GM12878 (cell line): ENCODE measurements around the gene ELOVL5. TPM values are rescaled to one million over a fixed set of nuclear protein-coding genes. Genes with fewer than 3 reads are reported as not detected.

Source experiments
- ATAC-seq: fragments of 200-7000 bp; cut with Tn5 transposase; 3 replicates; pipeline ENCODE4 v1.9.1; 2020; ENCODE audit warnings: mild to moderate bottlenecking, moderate library complexity
- BruUV-seq: library from RNA; stranded (reverse); fragments of 400-500 nt; replicated peaks from 2 replicates; lab custom pipeline; 2021; lab: Mats Ljungman, UMichigan
- CTCF ChIA-PET: fragments of 300-600 bp; sonication (Branson Sonifier 250); formaldehyde crosslinking; extraction: SDS; loops from one replicate; lab custom pipeline; 2021; ENCODE audit warnings: inconsistent platforms; lab: Yijun Ruan, JAX
- POLR2A ChIA-PET: fragments of 350-600 bp; formaldehyde crosslinking; extraction: SDS; loops from one replicate; lab custom pipeline; 2021; ENCODE audit warnings: inconsistent platforms; lab: Charles Lee
- RAD21 ChIA-PET: fragments of 300-600 bp; sonication (Branson Sonifier 250); formaldehyde crosslinking; loops from one replicate; lab custom pipeline; 2023; ENCODE audit warnings: antibody characterized with exemption; ENCODE audit not compliant: unreplicated experiment; lab: Charles Lee
- SMC1A ChIA-PET: fragments of 300-600 bp; sonication (Branson Sonifier 250); formaldehyde crosslinking; loops from one replicate; lab custom pipeline; 2023; ENCODE audit not compliant: unreplicated experiment, uncharacterized antibody; lab: Charles Lee
- DNase-seq: peaks from one replicate; pipeline ENCODE4 v3.0.0-alpha.2; 2011; ENCODE audit warnings: low read depth, low spot score
- FAIRE-seq: peaks from 3 replicates; lab custom pipeline; 2011; peaks lifted over from hg19 to GRCh38; lab: Jason Lieb, UNC
- H2AFZ ChIP-seq: 2 replicates; pipeline ENCODE4 v1.6.0; 2011; ENCODE audit warnings: low read depth, low read length, control low read depth; ENCODE audit not compliant: control insufficient read depth
- H3K27ac ChIP-seq: 2 replicates; pipeline ENCODE4 v1.5.1; 2011; ENCODE audit warnings: control low read depth; ENCODE audit not compliant: control insufficient read depth, insufficient read depth
- H3K27me3 ChIP-seq, 2 experiments: replicated peaks in 1 of 2; 2 replicates each; pipeline versions ENCODE4 v1.6.0 to v1.6.1; 2011; ENCODE audit warnings: low read length in 1 of 2; ENCODE audit not compliant: control insufficient read depth in 2 of 2, insufficient read depth in 2 of 2
- H3K36me3 ChIP-seq, 2 experiments: 2 replicates each; pipeline ENCODE4 v1.5.1; 2011; ENCODE audit warnings: low read length in 1 of 2; ENCODE audit not compliant: control insufficient read depth in 2 of 2, insufficient read depth in 2 of 2
- H3K4me1 ChIP-seq: 2 replicates; pipeline ENCODE4 v1.6.1; 2011; ENCODE audit warnings: mild to moderate bottlenecking, low read length, moderate library complexity, mixed read lengths; ENCODE audit not compliant: control insufficient read depth, insufficient read depth
- H3K4me2 ChIP-seq: 2 replicates; pipeline ENCODE4 v1.6.0; 2011; ENCODE audit warnings: control low read depth; ENCODE audit not compliant: control insufficient read depth, insufficient read depth
- H3K4me3 ChIP-seq: fragments of 200-600 bp; sonication (generic); 2 replicates; pipeline ENCODE4 v1.5.1; 2016
- H3K79me2 ChIP-seq: 2 replicates; pipeline ENCODE4 v1.6.0; 2011; ENCODE audit warnings: low read length; ENCODE audit not compliant: control insufficient read depth, insufficient read depth
- H3K9ac ChIP-seq: 2 replicates; pipeline ENCODE4 v1.8.0; 2011; ENCODE audit warnings: low read length, control low read depth, mixed read lengths; ENCODE audit not compliant: control insufficient read depth, insufficient read depth
- H3K9me3 ChIP-seq: replicated peaks from 3 replicates; pipeline ENCODE4 v1.5.1; 2011; ENCODE audit warnings: mild to moderate bottlenecking, low read length; ENCODE audit not compliant: control insufficient read depth, insufficient read depth
- H4K20me1 ChIP-seq: 2 replicates; pipeline ENCODE4 v1.6.0; 2011; ENCODE audit not compliant: control insufficient read depth, insufficient read depth
- CHD4 ChIP-seq: fragments of 200-600 bp; sonication (generic); IDR thresholded peaks from 2 replicates; pipeline ENCODE4 v1.6.1; 2016; ENCODE audit warnings: mild to moderate bottlenecking
- EED ChIP-seq: sonication (generic); IDR thresholded peaks from 2 replicates; pipeline ENCODE4 v1.6.1; 2016; ENCODE audit warnings: antibody characterized with exemption, low read depth
- EGR1 ChIP-seq, 2 experiments: IDR thresholded peaks; 1 replicate in 1 of 2; 2 replicates in 1 of 2; pipeline ENCODE4 v1.6.1; 2011 to 2012; ENCODE audit warnings: low read depth in 2 of 2, low read length in 2 of 2, borderline replicate concordance in 1 of 2, mild to moderate bottlenecking in 1 of 2, moderate library complexity in 1 of 2
- HDAC6 ChIP-seq: fragments of 200-600 bp; sonication (generic); IDR thresholded peaks from one replicate; pipeline ENCODE4 v1.8.0; 2017; ENCODE audit warnings: antibody characterized with exemption; ENCODE audit not compliant: unreplicated experiment
- IKZF2 ChIP-seq, 2 experiments: fragments of 450-650 bp; IDR thresholded peaks; 2 replicates each; pipeline ENCODE4 v1.6.1; 2017; ENCODE audit warnings: mild to moderate bottlenecking in 2 of 2, moderate library complexity in 2 of 2
- IRF4 ChIP-seq: IDR thresholded peaks from 2 replicates; pipeline ENCODE4 v1.6.1; 2011; ENCODE audit warnings: low read depth, low read length
- NFXL1 ChIP-seq: fragments of 450-650 bp; IDR thresholded peaks from 2 replicates; pipeline ENCODE4 v1.6.1; 2017; ENCODE audit warnings: antibody characterized with exemption, mild to moderate bottlenecking, borderline replicate concordance
- POLR2AphosphoS5 ChIP-seq: IDR thresholded peaks from 2 replicates; pipeline ENCODE4 v1.6.1; 2011; ENCODE audit warnings: mild to moderate bottlenecking, low read length, inconsistent platforms
- RBBP5 ChIP-seq: fragments of 200-600 bp; sonication (generic); conservative IDR thresholded peaks from 2 replicates; pipeline ENCODE4 v1.6.1; 2016
- TAF1 ChIP-seq: IDR thresholded peaks from 2 replicates; pipeline ENCODE4 v1.6.1; 2011; ENCODE audit warnings: mild to moderate bottlenecking, low read depth, low read length, borderline replicate concordance
- TCF7 ChIP-seq: IDR thresholded peaks from 2 replicates; pipeline ENCODE4 v1.6.1; 2014; ENCODE audit warnings: antibody characterized with exemption, borderline replicate concordance
- ZNF384 ChIP-seq: IDR thresholded peaks from 2 replicates; pipeline ENCODE4 v1.6.1; 2012; ENCODE audit warnings: low read depth, mild to moderate bottlenecking, low read length, improper control_type of control experiment, borderline replicate concordance
- WGBS: methylation state at CpG from one replicate; pipeline ENCODE4 v1.1.6; 2016; ENCODE audit warnings: low lambda C conversion rate; ENCODE audit not compliant: insufficient replicate concordance, insufficient coverage; ENCODE audit errors: missing lambda C conversion rate; 5-methylcytosine and 5-hydroxymethylcytosine counted together
- in situ Hi-C: fragments of 300-500 bp; cut with MboI; formaldehyde crosslinking; loops from 9 replicates; pipeline ENCODE4 v1.14.3; 2018; ENCODE audit warnings: mixed read lengths
- intact Hi-C: fragments of 100-400 bp; cut with micrococcal nuclease; formaldehyde crosslinking; loops from one replicate; pipeline ENCODE4 v1.14.2; 2022; ENCODE audit not compliant: unreplicated experiment
- polyA plus RNA-seq, 11 experiments: library from polyadenylated mRNA; depleted of rRNA in 4 of 11; unstranded in 6 of 11; stranded (reverse) in 5 of 11; fragments of >200 nt; fragmentation: Nextera tagmentation in 4 of 11; fragmentation: Illumina TruSeq in 1 of 11; extraction: Ambion mirVana in 4 of 11; extraction: Trizol in 1 of 11; gene quantifications; 1 replicate in 1 of 11; 2 replicates in 10 of 11; pipeline versions ENCODE4 v1.2.1 to v1.2.3, GENCODE V29; 2011 to 2016; ENCODE audit warnings: inconsistent platforms in 2 of 11, missing spikeins in 2 of 11, low read depth in 1 of 11
- total RNA-seq, 4 experiments: library from RNA; depleted of rRNA in 3 of 4; stranded (reverse); fragments of >200 nt in 3 of 4; fragmentation: Illumina TruSeq in 1 of 4; extraction: Trizol in 1 of 4; gene quantifications; 2 replicates each; pipeline versions ENCODE4 v1.2.1 to v1.2.3, GENCODE V29; 2013 to 2021
- TF ChIP-seq, protein P1 (sequence below): fragments of 150-350 bp; IDR thresholded peaks from 2 replicates; pipeline ENCODE4 v1.6.1; 2014; ENCODE audit warnings: mild to moderate bottlenecking, low read depth, low read length
- TF ChIP-seq, protein P2 (sequence below): IDR thresholded peaks from 2 replicates; pipeline ENCODE4 v1.6.1; 2012; ENCODE audit warnings: improper control_type of control experiment, low read depth, low read length; ENCODE audit not compliant: insufficient replicate concordance
- TF ChIP-seq, protein P3 (sequence below): fragments of 450-650 bp; IDR thresholded peaks from 2 replicates; pipeline ENCODE4 v1.6.1; 2016; ENCODE audit warnings: mild to moderate bottlenecking

Gene ELOVL5
- total and polyA plus RNA-seq, 10 of the 15 experiments (the other 5 are each of a cell fraction or from before 2014, with no cell fraction given) = 156 to 241 (median 196) TPM

DNA sequence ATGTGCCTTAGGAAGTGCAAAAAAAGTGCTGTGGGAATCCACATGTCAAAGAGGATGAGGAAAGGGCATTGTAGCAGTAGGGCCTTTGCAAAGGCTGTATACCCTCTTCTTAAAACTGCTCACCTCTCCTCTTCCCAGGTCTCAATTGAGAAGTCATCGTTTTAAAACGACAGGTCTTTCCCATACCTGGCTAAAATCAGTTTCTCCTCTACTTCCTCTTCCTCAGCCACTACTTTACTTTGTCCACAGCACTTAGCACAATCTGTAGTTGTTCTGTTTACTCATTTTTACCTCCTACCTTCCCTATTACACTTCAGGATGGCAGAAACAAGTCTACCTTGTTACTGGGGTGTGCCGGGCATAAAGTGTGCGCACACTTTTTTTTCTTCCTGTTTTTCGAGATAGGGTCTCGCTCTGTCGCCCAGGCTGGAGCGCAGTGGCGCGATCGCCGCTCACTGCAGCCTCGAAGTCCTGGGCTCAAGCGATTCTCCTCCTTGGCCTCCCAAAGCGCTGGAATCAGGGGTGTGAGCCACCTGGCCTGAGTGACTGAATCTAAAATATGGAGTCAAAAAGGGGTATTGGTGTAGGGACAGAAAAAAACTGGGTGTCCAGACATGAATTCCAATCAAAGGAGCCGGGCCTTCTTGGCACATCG lies 9.8 kb upstream of the ELOVL5 start:
- Histone ChIP-seq H3K9ac (peak overlapping the region; percentile 92), H3K27ac (peak overlapping the region; percentile 86), H3K4me3 (peak overlapping the region; percentile 76), H3K9me3 (no peaks in the 10 kb centered on the region; the same call in 2 of the 3 replicates), H3K27me3 (no peaks in the 10 kb centered on the region), H2AFZ (peak overlapping the region; percentile 95), H3K4me1 (peaks cover 17% of the 10 kb centered on the region), H3K4me2 (peak overlapping the region; percentile 99), H3K79me2 (no peaks in the 10 kb centered on the region), H3K36me3 (no peaks in the 10 kb centered on the region), H4K20me1 (no peaks in the 10 kb centered on the region)
- RAD21 ChIA-PET = interaction anchor here (1.1 to 2.6 kb wide), 10 partner anchors 10 to 187 kb away, joined by 5 to 26 read pairs (median 10); partner anchors contain the start of gene ELOVL5
- POLR2A ChIA-PET = interaction anchor here (1.0 to 3.1 kb wide), 17 partner anchors 8 to 79 kb away, joined by 3 to 36 read pairs (median 6); partner anchors contain the start of gene ELOVL5
- intact Hi-C loops = loop anchor here (1.0 to 2.0 kb wide), 3 partner anchors 9 to 103 kb away; no protein-coding TSS in a partner anchor
- in situ Hi-C loops = no loop called here
- TSS peak; percentile 97 for BruUV-seq
- no peak for FAIRE-seq
- SMC1A ChIA-PET = interaction anchor here (0.7 to 1.7 kb wide), 12 partner anchors 11 to 187 kb away, joined by 3 to 15 read pairs (median 5); partner anchors contain the start of gene ELOVL5
- CTCF ChIA-PET = interaction anchor here (1.0 to 2.8 kb wide), 3 partner anchors 14 to 84 kb away, joined by 3 to 14 read pairs (median 6); no protein-coding TSS in a partner anchor
- peak; percentile 16 for ATAC-seq
- no peak for DNase-seq
- WGBS = 2% methylated on average over 16 of the region's 17 CpGs
- TF ChIP-seq EED (peak; percentile 9; the same call in 1 of the 2 replicates), IRF4 (no peak), ZNF384 (peak; percentile 33; the same call in 1 of the 2 replicates), POLR2AphosphoS5 (no peak), CHD4 (0 out of 2 replicates have a peak, but pooled peaks have one; percentile 54), NFXL1 (no peak), HDAC6 (peak; percentile 31), TCF7 (no peak), TAF1 (0 out of 2 replicates have a peak, but pooled peaks have one; percentile 9), RBBP5 (no peak), IKZF2 (IDR thresholded peaks at IDR 0.05) (peak; percentile 5 to 23; a peak in 2 of 4 replicates), EGR1 (IDR thresholded peaks at IDR 0.05; ENCODE audit: borderline replicate concordance in 1 of 2, low read depth in 2 of 2, low read length in 2 of 2) (no peak)
- TF ChIP-seq, protein P1, sequence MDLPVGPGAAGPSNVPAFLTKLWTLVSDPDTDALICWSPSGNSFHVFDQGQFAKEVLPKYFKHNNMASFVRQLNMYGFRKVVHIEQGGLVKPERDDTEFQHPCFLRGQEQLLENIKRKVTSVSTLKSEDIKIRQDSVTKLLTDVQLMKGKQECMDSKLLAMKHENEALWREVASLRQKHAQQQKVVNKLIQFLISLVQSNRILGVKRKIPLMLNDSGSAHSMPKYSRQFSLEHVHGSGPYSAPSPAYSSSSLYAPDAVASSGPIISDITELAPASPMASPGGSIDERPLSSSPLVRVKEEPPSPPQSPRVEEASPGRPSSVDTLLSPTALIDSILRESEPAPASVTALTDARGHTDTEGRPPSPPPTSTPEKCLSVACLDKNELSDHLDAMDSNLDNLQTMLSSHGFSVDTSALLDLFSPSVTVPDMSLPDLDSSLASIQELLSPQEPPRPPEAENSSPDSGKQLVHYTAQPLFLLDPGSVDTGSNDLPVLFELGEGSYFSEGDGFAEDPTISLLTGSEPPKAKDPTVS = no peak
- TF ChIP-seq, protein P2, sequence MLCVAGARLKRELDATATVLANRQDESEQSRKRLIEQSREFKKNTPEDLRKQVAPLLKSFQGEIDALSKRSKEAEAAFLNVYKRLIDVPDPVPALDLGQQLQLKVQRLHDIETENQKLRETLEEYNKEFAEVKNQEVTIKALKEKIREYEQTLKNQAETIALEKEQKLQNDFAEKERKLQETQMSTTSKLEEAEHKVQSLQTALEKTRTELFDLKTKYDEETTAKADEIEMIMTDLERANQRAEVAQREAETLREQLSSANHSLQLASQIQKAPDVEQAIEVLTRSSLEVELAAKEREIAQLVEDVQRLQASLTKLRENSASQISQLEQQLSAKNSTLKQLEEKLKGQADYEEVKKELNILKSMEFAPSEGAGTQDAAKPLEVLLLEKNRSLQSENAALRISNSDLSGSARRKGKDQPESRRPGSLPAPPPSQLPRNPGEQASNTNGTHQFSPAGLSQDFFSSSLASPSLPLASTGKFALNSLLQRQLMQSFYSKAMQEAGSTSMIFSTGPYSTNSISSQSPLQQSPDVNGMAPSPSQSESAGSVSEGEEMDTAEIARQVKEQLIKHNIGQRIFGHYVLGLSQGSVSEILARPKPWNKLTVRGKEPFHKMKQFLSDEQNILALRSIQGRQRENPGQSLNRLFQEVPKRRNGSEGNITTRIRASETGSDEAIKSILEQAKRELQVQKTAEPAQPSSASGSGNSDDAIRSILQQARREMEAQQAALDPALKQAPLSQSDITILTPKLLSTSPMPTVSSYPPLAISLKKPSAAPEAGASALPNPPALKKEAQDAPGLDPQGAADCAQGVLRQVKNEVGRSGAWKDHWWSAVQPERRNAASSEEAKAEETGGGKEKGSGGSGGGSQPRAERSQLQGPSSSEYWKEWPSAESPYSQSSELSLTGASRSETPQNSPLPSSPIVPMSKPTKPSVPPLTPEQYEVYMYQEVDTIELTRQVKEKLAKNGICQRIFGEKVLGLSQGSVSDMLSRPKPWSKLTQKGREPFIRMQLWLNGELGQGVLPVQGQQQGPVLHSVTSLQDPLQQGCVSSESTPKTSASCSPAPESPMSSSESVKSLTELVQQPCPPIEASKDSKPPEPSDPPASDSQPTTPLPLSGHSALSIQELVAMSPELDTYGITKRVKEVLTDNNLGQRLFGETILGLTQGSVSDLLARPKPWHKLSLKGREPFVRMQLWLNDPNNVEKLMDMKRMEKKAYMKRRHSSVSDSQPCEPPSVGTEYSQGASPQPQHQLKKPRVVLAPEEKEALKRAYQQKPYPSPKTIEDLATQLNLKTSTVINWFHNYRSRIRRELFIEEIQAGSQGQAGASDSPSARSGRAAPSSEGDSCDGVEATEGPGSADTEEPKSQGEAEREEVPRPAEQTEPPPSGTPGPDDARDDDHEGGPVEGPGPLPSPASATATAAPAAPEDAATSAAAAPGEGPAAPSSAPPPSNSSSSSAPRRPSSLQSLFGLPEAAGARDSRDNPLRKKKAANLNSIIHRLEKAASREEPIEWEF = no peak
- TF ChIP-seq, protein P3, sequence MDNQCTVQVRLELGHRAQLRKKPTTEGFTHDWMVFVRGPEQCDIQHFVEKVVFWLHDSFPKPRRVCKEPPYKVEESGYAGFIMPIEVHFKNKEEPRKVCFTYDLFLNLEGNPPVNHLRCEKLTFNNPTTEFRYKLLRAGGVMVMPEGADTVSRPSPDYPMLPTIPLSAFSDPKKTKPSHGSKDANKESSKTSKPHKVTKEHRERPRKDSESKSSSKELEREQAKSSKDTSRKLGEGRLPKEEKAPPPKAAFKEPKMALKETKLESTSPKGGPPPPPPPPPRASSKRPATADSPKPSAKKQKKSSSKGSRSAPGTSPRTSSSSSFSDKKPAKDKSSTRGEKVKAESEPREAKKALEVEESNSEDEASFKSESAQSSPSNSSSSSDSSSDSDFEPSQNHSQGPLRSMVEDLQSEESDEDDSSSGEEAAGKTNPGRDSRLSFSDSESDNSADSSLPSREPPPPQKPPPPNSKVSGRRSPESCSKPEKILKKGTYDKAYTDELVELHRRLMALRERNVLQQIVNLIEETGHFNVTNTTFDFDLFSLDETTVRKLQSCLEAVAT = peak; percentile 57; the same call in 1 of the 2 replicates
